Measurements from ENCODE around the gene ABCD1.
"Not testable (repeated sequence)": the region's sequence is repeated elsewhere in the genome, so short reads cannot be mapped to it uniquely, and the experiment has no call there.

Gene ABCD1

DNA sequence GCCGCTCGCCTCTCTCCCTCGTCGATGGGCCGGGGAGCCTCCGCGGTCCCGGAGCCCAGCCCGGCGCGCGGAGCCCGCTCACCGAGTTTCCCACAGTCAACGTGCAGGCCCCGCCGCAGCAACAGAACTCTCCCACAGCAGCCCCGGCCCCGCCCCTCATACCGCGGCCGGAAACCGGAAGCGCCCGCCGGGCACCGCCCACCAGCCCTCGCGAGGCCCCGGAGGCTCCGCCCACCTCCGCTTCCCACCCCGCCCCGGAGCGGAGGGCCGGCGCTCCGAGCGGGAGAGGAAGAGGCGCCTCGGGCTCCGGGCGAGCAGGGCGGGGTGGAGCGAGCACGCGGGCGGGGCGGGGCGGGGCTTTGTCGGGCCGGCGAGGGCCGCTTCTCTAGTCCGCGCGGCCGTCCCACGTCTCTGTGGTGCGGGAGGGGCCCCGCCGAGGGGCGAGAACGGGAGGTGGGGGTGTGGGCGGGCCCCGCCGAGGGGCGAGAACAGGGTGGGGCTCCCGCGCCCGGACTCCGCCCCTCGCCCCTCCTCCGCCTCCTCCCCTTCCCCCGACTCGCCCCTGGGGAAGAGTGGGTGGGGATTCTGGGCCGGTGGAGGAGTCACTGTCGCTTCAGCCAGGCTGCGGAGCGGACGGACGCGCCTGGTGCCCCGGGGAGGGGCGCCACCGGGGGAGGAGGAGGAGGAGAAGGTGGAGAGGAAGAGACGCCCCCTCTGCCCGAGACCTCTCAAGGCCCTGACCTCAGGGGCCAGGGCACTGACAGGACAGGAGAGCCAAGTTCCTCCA, at the start of gene ABCD1, which contains the start of gene BCAP31:
ABCD1 (plus strand) TSS at position 605 of the 787 bp plus-strand sequence. CDS start 411 bp downstream, outside the sequence.
BCAP31 (minus strand) TSS at position 136 of the 787 bp plus-strand sequence. CDS start 1,143 bp downstream, outside the sequence.
- peak; percentile 93 for DNase-seq (ENCODE audit: low spot score)

DNA sequence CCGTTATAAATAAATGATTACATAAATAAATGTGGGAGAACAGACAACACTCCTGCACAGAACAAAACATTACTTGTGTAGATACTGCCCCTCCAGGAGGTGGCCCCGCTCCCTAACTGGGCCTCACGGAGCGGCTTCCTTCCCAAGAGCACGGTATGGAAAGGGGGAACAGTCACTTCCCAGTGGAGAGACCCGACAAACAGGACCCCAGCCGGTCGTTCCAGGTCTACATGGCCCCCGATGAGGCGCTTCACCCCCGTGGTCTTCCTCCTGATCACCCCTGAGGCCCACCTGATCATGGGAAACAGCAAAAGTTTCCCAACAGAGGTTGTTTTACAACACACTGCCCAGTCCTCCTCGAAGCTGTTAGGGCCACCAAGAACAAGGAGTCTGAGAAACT, 43.5 kb upstream of the ABCD1 start:
- no peak for DNase-seq (ENCODE audit: low spot score)

DNA sequence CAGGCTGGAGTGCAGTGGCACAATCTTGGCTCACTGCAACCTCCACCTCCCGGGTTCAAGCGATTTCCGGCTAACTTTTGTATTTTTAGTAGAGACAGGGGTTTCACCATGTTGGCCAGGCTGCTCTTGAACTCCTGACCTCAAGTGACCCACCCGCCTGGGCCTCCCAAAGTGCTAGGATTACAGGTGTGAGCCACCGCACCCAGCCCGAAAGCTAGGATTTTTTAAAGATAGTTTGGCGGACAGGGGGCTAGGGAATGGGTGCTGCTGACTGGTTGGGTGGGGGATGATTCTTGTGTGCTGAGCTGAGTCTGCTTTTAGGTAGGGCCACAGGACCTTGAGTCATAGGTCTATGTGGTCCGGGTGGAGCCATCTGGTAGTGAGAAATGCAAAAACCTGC, 41.2 kb upstream of the ABCD1 start:
- DNase-seq (ENCODE audit: low spot score), result not testable (repeated sequence)

DNA sequence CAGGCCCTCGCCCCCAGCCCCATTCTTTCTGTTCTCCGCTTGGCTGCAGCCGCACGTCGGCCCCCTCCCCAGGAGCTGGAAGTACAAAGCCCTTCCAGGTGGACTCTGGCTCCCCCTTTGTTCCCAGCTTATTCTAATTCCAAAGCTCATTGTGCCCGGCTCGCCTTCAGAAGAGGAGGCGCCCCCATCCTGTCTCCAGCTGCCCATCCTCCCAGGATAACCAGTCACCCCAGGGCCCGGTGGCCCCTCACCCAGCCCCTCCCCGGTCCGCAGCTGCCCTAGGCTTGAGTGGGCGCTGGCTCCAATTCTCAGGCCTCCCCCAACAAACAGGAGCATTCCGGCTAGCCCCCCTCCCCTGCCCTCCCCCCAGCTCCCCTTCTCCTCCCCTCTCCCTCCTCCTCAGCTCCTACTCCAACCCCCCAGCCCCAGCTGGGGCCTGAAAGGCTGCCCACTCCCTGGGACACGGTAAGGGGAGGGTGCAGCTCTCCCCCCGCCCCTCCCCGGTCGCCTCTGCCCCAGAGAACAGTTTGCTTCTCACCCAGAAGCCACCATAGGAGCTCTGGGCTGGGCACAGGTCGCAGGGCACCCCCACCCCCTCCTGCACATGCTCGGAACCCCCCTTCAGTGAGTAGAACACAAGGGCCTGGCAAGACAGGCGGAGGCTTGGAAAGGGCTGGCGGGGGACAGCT, 40.0 kb upstream of the ABCD1 start:
- no peak for DNase-seq (ENCODE audit: low spot score)

DNA sequence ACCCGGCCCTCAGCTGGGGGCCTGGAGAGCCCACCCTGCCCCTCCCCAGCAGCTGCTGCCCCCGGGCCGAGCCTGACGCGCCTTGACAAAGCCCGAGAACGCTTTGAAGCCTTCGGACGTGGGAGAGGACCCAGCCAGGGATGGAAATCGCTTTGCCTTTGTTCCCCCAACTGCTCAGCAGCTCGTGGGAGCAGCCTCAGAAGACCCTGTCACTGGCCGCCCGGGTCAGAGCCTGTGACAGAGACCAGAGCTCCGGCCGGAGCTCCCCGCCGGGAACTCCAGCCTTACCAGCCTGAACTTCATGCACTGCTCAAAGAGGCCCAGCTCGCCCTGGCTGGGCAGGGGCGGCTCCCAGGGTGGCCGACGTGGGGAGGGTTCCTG, 39.5 kb upstream of the ABCD1 start:
- DNase-seq (ENCODE audit: low spot score), result no peak

DNA sequence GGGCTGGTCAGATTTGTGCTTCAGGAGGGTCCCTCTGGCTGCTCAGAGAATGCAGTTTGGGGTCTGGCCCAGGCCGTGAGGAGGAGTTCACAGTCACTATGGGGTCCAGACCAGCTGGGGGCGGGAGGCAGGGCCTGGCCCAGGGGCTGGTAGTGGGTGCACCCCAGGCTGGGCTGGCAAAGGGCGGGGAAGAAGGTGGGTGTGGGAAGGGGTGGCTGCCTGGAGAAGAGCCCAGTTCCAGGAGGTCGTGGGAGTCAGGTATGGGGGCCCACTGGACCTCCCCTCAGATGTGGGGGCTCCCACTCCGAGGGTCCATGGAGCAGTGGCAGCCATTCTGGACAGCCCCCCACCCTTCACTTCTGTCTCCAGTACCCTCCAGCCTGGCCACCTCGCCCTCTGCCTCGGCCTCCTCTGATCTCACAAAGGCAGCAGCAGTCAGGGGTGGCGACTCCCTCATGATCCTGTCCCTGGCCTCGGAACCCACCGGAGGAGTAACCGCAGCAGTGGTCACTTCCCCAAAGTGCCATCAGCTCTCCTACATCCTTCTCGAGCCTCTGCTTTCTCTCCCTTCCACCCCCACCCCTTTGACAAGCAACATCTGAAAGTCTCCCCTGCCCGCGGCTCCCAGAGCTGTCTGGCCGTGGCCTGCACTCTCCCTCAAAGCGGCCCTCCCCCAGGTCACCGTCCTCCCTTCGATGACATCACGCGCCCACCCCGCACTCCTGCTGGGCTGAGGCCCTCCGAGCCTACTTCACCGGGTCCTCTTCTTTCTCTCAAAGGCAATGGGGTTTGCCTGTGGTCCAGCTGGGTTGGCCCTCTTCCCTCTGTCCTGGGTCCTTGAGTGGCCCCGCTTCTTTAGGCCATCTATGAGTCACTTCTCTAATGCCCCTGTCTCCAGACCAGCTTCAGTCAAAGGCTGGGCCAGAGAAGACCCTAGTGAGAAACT, 38.6 kb upstream of the ABCD1 start:
- no peak for DNase-seq (ENCODE audit: low spot score)

GRCh38 chrX:153686711-153687110, 37.9 kb upstream of the ABCD1 start:
- no peak for DNase-seq (ENCODE audit: low spot score)

- DNase-seq (ENCODE audit: low spot score), result peak; percentile 86
Observed at GRCh38 chrX:153687121-153688039, 37.3 kb upstream of the ABCD1 start, which contains the start of gene SLC6A8. TSS of gene SLC6A8 (plus strand) at chrX:153687926. CDS start at chrX:153688575, 649 bp downstream.

GRCh38 chrX:153688071-153688470, 36.6 kb upstream of the ABCD1 start:
- no peak for DNase-seq (ENCODE audit: low spot score)

- no peak for DNase-seq (ENCODE audit: low spot score)
Observed at GRCh38 chrX:153688506-153688905, 36.1 kb upstream of the ABCD1 start.

DNA sequence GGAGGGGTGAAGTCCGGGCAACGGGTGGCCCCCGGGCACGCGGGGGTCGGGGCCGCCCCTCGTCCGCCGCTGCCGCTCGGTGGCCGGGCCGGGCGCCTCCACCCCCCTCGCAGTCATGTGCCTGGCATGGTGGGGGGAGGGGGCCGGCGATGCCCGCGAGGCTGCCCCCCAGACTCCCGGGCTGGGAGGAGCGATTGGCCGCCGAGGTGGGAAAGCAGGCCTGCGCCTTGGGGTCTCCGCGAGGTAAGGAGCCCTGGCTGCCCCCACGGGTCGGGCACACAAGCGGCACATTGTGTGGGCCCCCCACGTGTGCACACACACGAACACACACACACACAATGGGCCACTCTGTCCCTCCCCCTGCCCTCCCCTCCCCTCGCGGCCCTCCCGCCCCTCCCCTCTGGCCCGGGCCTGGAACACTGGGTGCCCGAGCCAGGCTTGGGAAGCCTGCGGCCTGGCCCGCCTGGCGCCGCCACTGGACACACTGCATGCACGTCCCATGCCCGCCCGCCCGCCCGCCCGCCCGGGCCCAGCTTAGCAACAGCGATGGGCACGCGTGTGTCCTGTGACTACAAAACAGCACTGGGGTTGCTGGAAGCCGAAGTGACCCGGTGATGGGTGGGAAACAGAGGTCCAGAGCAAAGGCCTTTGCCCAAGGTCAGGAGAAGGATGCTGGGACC, 35.6 kb upstream of the ABCD1 start:
- peak; percentile 45 for DNase-seq (ENCODE audit: low spot score)

- DNase-seq (ENCODE audit: low spot score), result no peak
Observed at GRCh38 chrX:153689654-153690465, 34.8 kb upstream of the ABCD1 start.

DNA sequence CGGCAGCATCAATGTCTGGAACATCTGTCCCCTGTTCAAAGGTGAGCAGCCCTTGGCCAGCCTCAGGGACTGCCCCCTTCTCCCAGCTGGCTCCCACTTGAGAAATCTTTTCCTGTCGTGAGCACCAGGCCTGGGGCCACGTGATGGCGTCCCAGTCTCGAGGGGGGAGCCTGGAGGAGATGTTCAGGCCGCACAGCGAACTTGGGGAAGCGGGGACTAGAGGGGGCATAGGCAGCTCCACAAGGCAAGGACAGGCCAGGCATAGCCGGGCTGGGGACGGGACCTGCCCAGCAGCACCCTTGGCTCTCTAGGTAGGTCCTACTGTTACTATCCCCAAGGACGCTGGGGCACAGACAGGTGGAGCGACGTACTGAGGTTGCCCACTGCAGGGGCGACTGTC, 34.2 kb upstream of the ABCD1 start:
- no peak for DNase-seq (ENCODE audit: low spot score)

- DNase-seq (ENCODE audit: low spot score), result not testable (repeated sequence)
Observed at GRCh38 chrX:153691032-153691827, 33.4 kb upstream of the ABCD1 start.

- DNase-seq (ENCODE audit: low spot score), result no peak
Observed at GRCh38 chrX:153692003-153692402, 32.7 kb upstream of the ABCD1 start.

- no peak for DNase-seq (ENCODE audit: low spot score)
Observed at GRCh38 chrX:153692611-153693156, 32.0 kb upstream of the ABCD1 start.

DNA sequence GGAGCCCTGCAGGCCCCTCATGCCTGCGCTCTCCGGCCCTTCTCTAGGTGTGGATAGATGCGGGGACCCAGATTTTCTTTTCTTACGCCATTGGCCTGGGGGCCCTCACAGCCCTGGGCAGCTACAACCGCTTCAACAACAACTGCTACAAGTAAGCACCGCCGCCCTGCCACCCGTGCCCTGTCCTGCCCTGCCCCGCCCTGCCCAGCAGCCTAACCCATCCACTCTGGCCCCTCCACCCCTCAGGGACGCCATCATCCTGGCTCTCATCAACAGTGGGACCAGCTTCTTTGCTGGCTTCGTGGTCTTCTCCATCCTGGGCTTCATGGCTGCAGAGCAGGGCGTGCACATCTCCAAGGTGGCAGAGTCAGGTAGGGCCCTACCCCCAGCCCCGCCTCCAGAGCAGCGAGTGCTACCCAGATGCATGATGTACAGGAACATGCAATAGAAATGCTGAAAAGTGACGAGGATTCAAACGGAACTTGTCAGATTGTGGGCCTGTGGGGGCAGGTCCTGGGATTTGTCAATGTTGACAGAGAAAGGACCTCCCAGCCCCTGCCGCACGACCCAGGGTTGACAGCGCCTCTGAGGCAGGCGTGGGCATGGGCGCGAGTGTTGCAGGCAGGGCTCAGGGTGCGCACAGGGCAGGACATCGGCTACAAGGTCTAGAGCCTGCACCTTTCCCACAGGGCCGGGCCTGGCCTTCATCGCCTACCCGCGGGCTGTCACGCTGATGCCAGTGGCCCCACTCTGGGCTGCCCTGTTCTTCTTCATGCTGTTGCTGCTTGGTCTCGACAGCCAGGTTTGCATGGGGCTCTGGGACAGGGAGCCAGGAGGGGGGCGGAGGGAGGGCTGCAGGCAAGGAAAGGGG, 31.2 kb upstream of the ABCD1 start:
- no peak for DNase-seq (ENCODE audit: low spot score)

Data from D341Med (cell line).